ENCODE results near the gene STX12.
"Not testable (repeated sequence)": the region's sequence is repeated elsewhere in the genome, so short reads cannot be mapped to it uniquely, and the experiment has no call there.

The STX12 gene

DNA sequence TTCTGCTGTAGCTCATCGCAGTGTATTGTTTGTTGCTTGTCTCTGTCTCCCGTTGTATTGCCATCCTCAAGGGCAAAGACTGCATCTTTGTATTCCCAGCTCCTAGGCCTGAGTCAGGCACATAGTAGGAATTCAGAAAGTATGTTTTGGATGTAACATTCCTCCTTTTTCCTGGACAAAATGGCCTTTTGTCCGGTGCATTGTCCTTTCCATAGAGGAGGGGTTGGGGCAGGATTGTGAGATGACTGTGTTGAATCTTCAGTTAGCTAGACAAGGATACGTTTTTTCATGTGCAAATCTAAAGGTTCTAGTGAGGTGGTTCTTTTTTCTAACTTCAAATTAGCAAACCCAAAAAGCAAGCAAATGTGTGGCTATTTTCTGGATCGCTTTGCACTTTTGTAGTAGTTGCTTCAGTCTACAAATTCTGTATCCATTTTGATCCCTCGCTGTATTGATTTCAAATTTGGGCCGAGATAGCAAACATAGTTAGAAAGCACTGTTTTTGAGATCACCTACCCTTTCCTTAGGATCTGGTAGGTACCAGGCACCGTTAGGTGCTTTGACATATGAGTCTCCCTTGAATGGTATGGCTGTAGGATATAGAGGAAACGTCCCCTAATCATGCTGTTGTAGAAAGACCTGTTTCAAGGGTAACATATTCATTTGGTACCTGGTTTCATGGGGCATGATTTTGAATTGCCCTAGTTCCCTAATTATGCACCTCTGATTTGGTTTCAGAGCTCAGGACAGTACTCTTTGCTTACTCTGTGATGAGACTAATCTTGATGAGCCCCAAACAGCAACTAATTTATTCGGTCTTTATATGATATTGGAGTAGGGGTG lies 58.8 kb downstream of the STX12 start:
- no peak for DNase-seq

- no peak for DNase-seq
Measured at GRCh38 chr1:27832762-27833161, 59.7 kb downstream of the STX12 start.

- no peak for DNase-seq
Measured at GRCh38 chr1:27833470-27833869, 60.5 kb downstream of the STX12 start.

DNA sequence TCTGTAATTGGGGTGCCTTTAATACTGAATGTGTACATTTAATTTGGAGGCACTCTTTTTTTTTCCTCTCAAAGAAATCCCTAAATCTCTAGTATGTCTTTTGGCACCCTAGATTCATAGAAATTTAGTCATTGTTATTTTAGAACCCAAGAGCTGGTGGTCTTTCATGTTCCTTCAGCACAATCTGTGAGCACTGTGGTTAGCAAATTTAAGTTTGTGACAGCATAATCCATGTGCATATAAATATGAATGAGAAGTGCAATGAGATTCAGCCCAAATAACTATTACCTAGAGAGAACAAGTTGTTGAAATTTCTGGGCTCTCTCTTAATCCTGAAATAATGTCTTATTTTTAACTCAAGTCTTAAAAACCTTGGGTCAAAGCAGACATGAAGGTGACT lies 62.0 kb downstream of the STX12 start:
- DNase-seq: no peak

GRCh38 chr1:27835501-27835900 lies 62.5 kb downstream of the STX12 start:
- DNase-seq: no peak

- no peak for DNase-seq
Measured at GRCh38 chr1:27849951-27850350, 76.9 kb downstream of the STX12 start.

- DNase-seq: no peak
Measured at GRCh38 chr1:27855085-27855484, 82.1 kb downstream of the STX12 start.

GRCh38 chr1:27856561-27857343 lies 83.7 kb downstream of the STX12 start:
- no peak for DNase-seq

DNA sequence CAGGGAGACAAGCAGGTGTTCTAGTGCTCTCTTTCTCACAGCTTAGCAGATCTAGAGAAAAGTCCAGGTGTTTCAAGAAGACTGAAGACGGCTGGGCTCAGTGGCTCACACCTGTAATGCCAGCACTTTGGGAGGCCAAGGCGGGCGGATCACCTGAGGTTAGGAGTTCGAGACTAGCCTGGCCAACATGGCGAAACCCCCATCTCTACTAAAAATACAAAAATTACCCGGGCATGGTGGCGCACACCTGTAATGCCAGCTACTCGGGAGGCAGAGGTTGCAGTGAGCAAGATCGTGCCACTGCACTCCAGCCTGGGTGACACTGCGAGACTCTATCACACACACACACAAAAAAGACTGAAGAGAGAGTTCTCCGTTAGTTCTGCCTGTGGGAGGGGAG lies 84.5 kb downstream of the STX12 start:
- DNase-seq: not testable (repeated sequence)

DNA sequence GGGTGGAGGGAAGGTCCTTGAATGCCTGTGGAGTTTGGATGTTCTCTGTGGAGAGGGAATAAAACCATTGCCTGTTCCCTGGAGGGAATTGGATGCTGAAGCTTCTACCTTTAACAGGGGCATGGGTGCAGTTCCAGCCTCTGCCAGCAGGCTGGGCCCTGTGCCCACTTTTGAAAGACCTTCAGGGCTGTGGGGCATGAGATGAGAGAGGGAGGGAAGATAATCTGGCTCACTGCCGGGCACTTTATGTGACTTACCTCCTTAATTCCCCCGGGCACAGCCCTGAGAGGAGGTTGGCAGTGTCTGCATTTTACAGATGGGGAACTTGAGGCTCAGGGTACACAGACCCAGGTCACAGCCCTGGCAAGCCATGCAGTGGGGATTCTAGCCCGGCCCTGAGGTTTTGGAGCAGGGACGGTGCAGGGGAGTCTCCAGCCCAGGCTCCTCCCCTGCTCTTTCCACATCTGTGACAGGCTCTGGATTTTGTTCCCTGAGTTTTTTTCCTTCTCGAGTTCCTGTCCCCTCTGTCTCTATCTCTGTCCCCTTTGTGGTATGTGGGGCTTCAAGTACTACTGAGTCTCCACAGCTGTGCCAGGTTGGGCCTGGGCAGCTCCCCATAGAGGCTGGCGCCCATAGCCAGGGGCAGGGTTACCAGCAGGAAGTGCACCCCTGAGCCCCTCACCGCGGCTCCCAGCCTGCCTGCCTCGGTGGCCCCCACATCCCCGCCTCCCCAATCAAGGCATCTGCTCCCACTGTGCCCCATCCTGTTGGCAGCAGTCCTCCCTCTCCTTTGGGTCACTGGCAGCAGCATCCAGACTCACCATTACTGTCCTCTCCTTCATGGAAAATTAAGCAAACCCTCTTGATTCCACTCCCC lies 85.3 kb downstream of the STX12 start:
- DNase-seq: peak; percentile 81 to 83

- DNase-seq: no peak
Measured at GRCh38 chr1:27858949-27859576, 86.0 kb downstream of the STX12 start.

- DNase-seq: no peak
Measured at GRCh38 chr1:27861436-27861835, 88.4 kb downstream of the STX12 start.

GRCh38 chr1:27862004-27862403 lies 89.0 kb downstream of the STX12 start:
- DNase-seq: no peak

DNA sequence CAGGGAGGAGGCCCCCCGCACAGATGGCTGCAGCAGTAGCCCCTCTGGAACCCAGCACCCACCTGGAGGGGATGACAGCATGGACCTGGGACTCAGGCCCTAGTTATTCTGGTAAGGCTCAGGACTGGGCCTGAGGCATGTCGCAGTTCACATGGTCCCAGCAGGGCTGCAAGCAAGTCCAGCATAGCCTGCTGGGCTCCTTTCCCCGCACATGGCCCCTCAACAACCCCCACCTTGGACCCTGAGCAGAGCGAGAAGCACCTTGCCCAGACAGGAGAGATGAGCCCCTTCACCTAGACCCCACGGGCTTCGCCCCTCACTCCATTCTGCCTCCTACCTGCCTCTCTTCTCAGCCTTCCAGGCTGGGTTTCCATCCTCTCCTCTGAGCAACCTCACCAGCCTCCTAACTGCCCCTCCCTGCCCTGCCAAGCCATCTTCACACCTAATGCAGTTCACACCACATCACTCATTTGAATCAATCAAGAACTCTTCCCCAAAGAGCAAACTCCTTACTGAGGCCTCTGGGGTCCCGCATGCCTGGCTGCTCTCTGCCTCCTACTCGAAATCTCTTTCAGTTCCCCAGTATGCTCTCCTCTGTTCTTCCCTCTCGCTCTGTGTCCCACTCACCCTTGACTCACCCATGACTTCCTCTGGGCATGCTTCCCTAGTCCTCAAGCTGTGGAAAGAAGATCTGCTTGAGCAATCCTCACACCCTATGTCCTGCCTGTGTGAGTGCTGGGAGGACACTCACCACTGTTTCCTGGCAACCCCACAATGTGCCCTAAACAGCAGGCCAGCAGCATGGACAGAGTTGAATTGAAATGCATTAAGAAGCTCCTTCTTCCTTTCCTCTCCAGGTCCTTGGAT lies 89.9 kb downstream of the STX12 start:
- DNase-seq: no peak

- no peak for DNase-seq
Measured at GRCh38 chr1:27863538-27863915, 90.5 kb downstream of the STX12 start.

- no peak for DNase-seq
Measured at GRCh38 chr1:27864264-27864895, 91.4 kb downstream of the STX12 start.

GRCh38 chr1:27865821-27866220 lies 92.8 kb downstream of the STX12 start:
- DNase-seq: no peak

GRCh38 chr1:27868556-27868931 lies 95.5 kb downstream of the STX12 start:
- DNase-seq: no peak

- no peak for DNase-seq
Measured at GRCh38 chr1:27868932-27869718, 96.1 kb downstream of the STX12 start.

GRCh38 chr1:27869719-27870085 lies 96.7 kb downstream of the STX12 start:
- no peak for DNase-seq

Data from NCI-H2081 (cell line).